HG03196 (cell line): Measurements from ENCODE around the gene LGALS4.
"Not testable (repeated sequence)": the region's sequence is repeated elsewhere in the genome, so short reads cannot be mapped to it uniquely, and the experiment has no call there.

Experiments
- ATAC-seq: cut with Tn5 transposase; IDR thresholded peaks from one replicate; pipeline ENCODE4 v1.9.1; 2021; ENCODE audit not compliant: unreplicated experiment

The LGALS4 gene

DNA sequence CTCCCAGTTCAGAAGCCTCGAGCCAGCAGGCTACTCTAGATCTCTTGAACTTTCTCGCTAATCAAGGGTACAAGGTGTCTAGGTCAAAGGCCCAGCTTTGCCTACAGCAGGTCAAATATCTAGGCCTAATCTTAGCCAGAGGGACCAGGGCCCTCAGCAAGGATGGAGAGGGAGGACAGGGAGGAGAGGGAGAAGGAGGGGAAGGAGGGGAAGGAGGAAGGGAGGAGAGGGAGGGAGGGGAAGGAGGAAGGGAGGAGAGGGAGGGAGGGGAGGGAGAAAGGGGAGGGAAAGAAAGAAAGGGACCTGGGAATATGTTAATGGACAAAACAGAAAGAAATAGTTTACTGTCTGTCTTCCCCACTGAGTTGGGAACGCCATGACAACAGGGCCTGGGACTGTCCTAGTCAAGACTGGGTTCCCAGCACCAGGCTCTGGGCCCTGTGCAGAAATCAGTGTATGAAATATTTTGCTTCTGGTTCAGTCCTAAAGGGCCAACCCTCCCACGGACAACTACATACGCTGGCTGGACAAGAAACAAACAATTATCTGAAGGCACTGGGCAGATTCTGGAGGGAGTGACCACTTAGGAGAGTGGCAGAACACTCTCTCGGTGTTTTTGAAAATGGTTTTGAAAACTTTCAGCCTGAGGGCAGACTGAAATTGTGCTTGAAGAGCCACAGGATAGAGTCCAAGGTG, 14.3 kb upstream of the LGALS4 start:
- ATAC-seq, result no peak

GRCh38 chr19:38825936-38826335, 13.2 kb upstream of the LGALS4 start:
- not testable (repeated sequence) for ATAC-seq

DNA sequence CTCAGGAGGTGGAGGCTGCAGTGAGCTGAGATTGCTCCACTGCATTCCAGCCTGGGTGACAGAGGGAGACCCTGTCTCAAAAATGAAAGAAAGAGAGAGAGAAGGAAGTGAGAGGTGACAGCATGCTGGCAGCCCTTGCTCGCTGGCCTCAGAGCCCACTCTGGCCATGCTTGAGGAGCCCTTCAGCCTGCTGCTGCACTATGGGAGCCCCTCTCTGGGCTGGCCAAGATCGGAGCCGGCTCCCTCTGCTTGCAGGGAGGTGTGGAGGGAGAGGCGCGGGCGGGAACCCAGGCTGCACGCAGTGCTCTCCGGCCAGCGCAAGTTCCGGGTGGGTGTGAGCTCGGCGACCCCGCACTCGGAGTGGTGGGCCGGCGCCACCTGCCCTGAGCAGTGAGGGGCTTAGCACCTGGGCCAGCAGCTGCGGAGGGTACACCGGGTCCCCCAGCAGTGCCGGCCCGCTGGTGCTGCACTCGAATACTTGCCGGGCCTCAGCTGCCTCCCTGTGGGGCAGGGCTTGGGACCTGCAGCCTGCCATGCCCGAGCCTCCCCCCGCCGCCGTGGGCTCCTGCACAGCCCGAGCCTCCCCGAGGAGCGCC, 8.6 kb upstream of the LGALS4 start:
- ATAC-seq, result not testable (repeated sequence)

- no peak for ATAC-seq
These were observed 6.6 kb upstream of the LGALS4 start for GRCh38 chr19:38819231-38819920.

DNA sequence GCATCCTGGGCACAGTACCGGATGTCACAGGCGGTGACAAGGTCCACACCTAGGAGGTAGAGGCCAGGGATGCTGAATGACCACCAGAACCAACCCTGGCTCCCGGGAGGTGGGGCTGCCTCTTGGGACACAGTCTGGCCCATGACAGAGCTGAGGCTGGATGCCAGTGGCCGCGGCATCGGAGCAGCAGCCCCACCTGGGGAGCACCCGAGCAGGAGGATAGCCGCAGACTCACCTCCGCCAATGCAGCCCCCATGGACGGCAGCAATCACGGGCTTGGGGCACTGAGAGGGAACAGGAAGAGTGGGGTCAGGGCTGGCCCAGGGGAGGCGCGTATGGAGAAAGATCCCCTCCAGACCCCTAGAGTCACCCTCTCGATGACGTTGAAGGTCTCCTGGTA, 4.3 kb upstream of the LGALS4 start:
- no peak for ATAC-seq

- no peak for ATAC-seq
These were observed 3.5 kb upstream of the LGALS4 start for GRCh38 chr19:38816131-38816750.

DNA sequence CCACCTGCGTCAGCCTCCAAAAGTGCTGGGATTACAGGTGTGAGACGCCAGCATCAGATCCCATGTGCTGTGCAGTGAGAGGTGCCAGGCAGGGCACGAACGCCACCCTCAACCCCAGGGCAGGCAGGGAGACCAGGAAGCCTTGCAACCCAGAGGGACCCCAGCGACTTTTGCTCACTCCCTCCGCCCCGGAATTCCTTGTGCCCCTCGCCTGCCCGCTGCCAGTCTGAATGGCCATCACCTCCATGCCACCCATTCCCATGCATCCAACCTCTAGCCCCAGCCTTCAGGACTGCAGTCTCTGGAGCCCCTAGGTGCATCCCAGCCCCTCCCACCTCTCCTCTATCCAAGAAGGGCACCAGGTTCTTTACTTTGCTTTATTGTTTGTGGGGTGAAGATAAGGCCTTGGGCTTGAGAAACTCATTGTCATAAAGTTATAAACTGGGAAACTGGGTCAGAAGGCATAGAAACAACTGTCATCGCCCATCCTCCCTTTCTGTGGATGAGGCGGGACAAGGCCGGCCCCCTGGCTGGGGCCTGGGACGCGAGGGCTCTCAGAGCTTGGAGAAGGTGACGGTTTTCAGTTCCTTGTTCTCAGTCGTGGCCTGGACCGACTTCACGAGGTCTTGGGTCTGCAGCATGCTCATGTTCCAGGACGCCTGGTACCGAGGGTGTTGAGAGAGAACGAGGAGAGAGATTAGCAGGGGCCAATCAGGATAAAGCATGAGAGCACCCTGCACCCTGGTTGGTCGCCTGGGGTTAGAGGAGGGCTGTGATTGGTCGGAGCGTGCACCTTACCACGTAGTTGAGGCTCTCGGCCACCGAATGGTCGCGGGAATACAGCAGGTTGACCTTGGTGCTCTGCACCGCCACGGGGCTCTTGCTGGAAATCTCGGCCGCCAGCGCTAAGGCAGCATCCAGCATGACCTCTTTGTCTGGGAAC, 2.6 kb upstream of the LGALS4 start:
- no peak for ATAC-seq

GRCh38 chr19:38813932-38814331, 1.2 kb upstream of the LGALS4 start:
- not testable (repeated sequence) for ATAC-seq

DNA sequence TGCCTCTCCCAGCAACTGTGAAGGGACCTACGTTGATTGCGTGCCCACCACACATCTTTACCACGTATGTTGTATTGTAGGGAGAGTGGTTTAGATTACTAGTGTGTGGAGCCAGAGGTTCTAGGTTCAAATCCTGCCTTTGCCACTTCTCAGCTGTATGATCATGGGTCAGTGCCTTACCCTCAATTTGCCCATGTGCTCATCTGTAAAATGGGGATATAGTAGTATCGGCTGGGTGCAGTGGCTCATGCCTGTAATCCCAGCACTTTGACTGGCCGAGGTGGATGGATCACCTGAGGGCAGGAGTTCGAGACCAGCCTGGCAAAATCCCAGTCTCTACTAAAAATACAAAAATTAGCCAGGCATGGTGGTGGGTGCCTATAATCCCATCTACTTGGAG, 578 bp upstream of the LGALS4 start:
- ATAC-seq, result no peak

GRCh38 chr19:38812009-38812840, 520 bp downstream of the LGALS4 start:
- ATAC-seq, result no peak

DNA sequence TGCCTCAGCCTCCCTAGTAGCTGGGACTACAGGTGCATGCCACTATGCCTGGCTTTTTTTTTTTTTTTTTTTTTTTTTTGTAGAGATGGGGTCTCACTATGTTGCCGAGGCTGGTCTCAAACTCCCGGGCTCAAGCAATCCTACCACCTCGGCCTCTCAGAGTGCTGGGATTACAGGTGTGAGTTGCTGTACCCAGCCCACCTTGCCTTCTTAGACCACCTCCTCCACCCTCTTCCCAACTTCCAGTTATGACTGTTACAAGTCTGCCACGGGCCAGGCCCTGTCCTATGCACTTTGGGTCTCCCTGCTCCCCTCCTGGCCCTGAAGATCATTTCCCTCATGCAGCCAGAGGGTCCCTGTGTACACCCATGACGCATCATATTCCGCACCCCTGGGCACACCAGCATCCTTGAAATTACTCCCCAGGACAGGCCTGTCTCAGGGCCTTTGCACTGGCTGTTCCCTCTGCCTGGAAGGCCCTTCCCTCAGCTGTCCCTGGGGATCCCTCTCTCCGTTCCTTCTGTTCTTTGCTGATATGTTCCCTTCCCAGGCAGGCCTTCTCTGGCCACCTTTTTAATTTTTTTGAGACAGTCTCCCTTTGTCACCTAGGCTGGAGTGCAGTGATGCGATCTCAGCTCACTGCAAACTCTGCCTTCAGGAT, 3.0 kb downstream of the LGALS4 start:
- ATAC-seq, result no peak

DNA sequence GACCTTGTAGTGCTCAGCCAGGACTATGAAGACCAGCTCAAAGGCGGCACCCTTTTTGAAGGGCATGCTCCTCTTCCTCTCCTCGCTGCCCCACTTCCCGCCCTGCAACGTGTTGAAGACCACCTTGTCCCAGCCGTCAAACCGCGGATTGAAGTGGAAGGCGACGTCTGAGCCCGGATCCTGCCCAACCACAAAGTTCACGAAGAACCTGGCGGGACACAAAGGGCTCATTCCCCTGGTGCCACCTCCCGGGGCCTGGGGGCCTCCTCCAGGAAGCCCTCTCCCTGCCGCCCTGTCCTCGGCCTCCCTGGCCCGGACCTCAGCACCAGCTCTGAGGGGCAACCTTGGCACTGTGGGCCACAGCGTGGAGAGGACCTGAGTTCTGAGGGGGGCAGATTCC, 4.0 kb downstream of the LGALS4 start:
- no peak for ATAC-seq

DNA sequence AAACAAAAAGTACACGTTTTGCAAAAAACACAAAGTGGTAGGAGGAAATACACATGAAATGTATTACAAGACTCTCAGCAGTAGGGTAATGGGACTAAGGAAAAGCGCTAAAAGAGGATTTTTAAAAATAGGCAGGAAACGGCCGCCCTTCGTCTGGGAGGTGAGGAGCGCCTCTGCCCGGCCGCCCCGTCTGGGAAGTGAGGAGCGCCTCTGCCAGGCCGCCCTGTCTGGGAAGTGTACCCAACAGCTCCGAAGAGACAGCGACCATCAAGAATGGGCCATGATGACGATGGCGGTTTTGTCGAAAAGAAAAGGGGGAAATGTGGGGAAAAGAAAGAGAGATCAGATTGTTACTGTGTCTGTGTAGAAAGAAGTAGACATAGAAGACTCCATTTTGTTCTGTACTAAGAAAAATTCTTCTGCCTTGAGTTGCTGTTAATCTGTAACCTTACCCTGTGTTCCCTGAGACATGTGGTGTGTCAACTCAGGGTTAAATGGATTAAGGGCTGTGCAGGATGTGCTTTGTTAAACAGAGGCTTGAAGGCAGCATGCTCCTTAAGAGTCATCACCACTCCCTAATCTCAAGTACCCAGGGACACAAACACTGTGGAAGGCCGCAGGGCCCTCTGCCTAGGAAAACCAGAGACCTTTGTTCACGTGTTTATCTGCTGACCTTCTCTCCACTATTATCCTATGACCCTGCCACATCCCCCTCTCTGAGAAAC, 5.2 kb downstream of the LGALS4 start:
- ATAC-seq, result not testable (repeated sequence)

- no peak for ATAC-seq
These were observed 6.4 kb downstream of the LGALS4 start for GRCh38 chr19:38806371-38806770.

- no peak for ATAC-seq
These were observed 7.6 kb downstream of the LGALS4 start for GRCh38 chr19:38805180-38805579.

GRCh38 chr19:38803543-38803942, 9.2 kb downstream of the LGALS4 start:
- ATAC-seq, result no peak

DNA sequence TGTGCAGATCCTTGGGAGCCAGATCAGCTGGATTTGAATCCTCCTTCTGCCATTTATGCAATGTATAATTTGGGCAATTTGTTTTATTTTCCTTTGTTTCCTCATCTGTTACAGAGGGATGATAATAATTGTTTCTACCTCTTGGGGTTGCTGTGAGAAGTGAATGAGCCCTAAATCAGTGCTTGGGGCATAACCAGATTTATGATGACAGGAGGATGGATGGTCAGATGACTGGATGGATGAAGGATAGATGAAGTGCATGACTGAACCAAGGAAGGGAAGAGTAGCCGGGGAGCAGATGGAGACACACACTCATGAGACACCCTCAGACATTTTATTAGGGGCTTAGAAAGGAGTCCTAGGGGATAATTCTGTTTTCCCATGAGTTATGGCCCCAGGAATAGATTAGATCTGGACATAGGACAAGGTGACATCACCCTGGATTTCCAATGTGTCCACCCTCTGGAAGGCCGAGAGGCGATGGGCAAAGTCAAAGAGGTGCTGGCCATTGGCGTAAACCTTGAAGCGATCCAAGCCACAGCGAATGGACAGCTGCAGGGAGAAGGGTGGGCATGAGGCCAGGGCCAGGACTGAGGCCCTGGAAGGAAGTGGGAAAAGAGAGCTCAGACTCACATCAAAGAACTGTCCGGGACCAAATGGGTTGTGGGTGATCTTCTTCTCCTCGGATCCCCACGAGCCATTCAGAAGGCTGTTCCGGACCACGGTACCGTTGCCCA, 11.2 kb downstream of the LGALS4 start:
- no peak for ATAC-seq
